Renal cortex interstitium (tissue), 3 donors: Measurements from ENCODE around the gene ESD. TPM values are rescaled to one million over a fixed set of nuclear protein-coding genes. Genes with fewer than 3 reads are reported as not detected.

Experiments
- polyA plus RNA-seq, 3 donors: library from polyadenylated mRNA; unstranded; fragments of 120-200 nt; gene quantifications; one replicate each; pipeline ENCODE4 v1.2.1, GENCODE V29; 2013; ENCODE audit not compliant: insufficient read length in 3 of 3

The ESD gene
- polyA plus RNA-seq, 3 donors, result 212 to 277 (median 238) TPM

Other genes with a start within 250 kb of the ESD start
- 10 to 100 TPM; 30.4 to 37.4 (median 34.1) TPM for gene LRCH1, start 244.0 kb downstream of the ESD start, polyA plus RNA-seq
- under 1 TPM; 0.61 to 0.72 (median 0.65) TPM for gene HTR2A, start 99.9 kb upstream of the ESD start, polyA plus RNA-seq